K562 (cell line): ENCODE results near the gene MIR17HG. TPM values are rescaled to one million over a fixed set of nuclear protein-coding genes. Genes with fewer than 3 reads are reported as not detected.

Experiments
- ATAC-seq: fragments of 200-7000 bp; cut with Tn5 transposase; 3 replicates; pipeline ENCODE4 v1.9.1; 2020; ENCODE audit warnings: moderate library complexity
- BruUV-seq: library from RNA; stranded (reverse); fragments of 400-500 nt; replicated peaks from 2 replicates; lab custom pipeline; 2021; lab: Mats Ljungman, UMichigan
- CTCF ChIA-PET: fragments of 300-600 bp; formaldehyde crosslinking; extraction: SDS; loops from one replicate; lab custom pipeline; 2021; ENCODE audit warnings: low intra/inter-chr PET ratio; lab: Yijun Ruan, JAX
- POLR2A ChIA-PET: fragments of 300-600, 350-650 bp; sonication (Branson Sonifier 250); formaldehyde crosslinking; extraction: SDS; loops from one replicate; lab custom pipeline; 2021; ENCODE audit warnings: antibody characterized with exemption, inconsistent platforms; lab: Yijun Ruan, JAX
- DNase-seq, 4 experiments: peaks; one replicate each; pipeline versions ENCODE4 v3.0.0 to v3.0.0-alpha.2; 2011 to 2018; ENCODE audit warnings: low spot score in 3 of 4, mixed read lengths in 3 of 4; ENCODE audit errors: extremely low read depth in 1 of 4
- FAIRE-seq: peaks from 2 replicates; lab custom pipeline; 2011; peaks lifted over from hg19 to GRCh38; lab: Jason Lieb, UNC
- H2AFZ ChIP-seq: 2 replicates; pipeline ENCODE4 v1.6.0; 2011; ENCODE audit warnings: low read depth, low read length, control low read depth, inconsistent platforms
- H3K27ac ChIP-seq: fragments of 200-600 bp; 3 replicates; pipeline ENCODE4 v1.8.0; 2011; ENCODE audit warnings: low read depth, mild to moderate bottlenecking, control low read depth, inconsistent platforms, low read length, moderate library complexity, mixed read lengths; ENCODE audit errors: extremely low read depth
- H3K27me3 ChIP-seq, 2 experiments: fragments of 300-600 bp in 1 of 2; 2 replicates in 1 of 2; 3 replicates in 1 of 2; pipeline versions ENCODE4 v1.6.0 to v1.8.0; 2011; ENCODE audit warnings: inconsistent platforms in 2 of 2, low read length in 2 of 2, mild to moderate bottlenecking in 1 of 2, mixed read lengths in 1 of 2, moderate library complexity in 1 of 2; ENCODE audit not compliant: control insufficient read depth in 2 of 2, insufficient read depth in 2 of 2
- H3K36me3 ChIP-seq: fragments of 300-600 bp; 3 replicates; pipeline ENCODE4 v1.8.0; 2011; ENCODE audit warnings: mild to moderate bottlenecking, low read length, inconsistent platforms; ENCODE audit not compliant: control insufficient read depth, insufficient read depth
- H3K4me1 ChIP-seq, 2 experiments: fragments of 200-600 bp in 1 of 2; replicated peaks in 1 of 2; 2 replicates in 1 of 2; 3 replicates in 1 of 2; pipeline versions ENCODE4 v1.5.1 to v1.8.0; 2011; ENCODE audit warnings: inconsistent platforms in 2 of 2, low read length in 2 of 2, mild to moderate bottlenecking in 1 of 2, mixed read lengths in 1 of 2, moderate library complexity in 1 of 2; ENCODE audit not compliant: control insufficient read depth in 2 of 2, insufficient read depth in 2 of 2
- H3K4me2 ChIP-seq: 2 replicates; pipeline ENCODE4 v1.6.1; 2011; ENCODE audit warnings: low read length, control low read depth, inconsistent platforms, mixed read lengths; ENCODE audit not compliant: insufficient read depth
- H3K4me3 ChIP-seq: fragments of 200-600 bp; sonication (generic), shearing (Covaris generic); 2 replicates; pipeline ENCODE4 v1.5.1; 2016; ENCODE audit warnings: control low read depth, inconsistent platforms
- H3K79me2 ChIP-seq: fragments of 200-600 bp; 3 replicates; pipeline ENCODE4 v1.8.0; 2011; ENCODE audit warnings: low read length, inconsistent platforms; ENCODE audit not compliant: control insufficient read depth, insufficient read depth
- H3K9ac ChIP-seq, 2 experiments: 2 replicates each; pipeline versions ENCODE4 v1.6.0 to v1.6.1; 2011; ENCODE audit warnings: low read depth in 2 of 2, low read length in 2 of 2, control low read depth in 1 of 2, inconsistent platforms in 1 of 2, mild to moderate bottlenecking in 1 of 2, mixed read lengths in 1 of 2; ENCODE audit not compliant: insufficient read depth in 1 of 2
- H3K9me1 ChIP-seq: one replicate; pipeline ENCODE4 v1.6.0; 2011; ENCODE audit warnings: inconsistent platforms, mild to moderate bottlenecking, low read length, moderate library complexity; ENCODE audit not compliant: control insufficient read depth, insufficient read depth
- H3K9me3 ChIP-seq: replicated peaks from 2 replicates; pipeline ENCODE4 v1.5.1; 2011; ENCODE audit warnings: low read depth, low read length, inconsistent platforms; ENCODE audit not compliant: control insufficient read depth, insufficient read depth
- H4K20me1 ChIP-seq: replicated peaks from 2 replicates; pipeline ENCODE4 v1.6.1; 2011; ENCODE audit warnings: low read length, inconsistent platforms, mixed read lengths; ENCODE audit not compliant: control insufficient read depth, insufficient read depth
- BDP1 ChIP-seq: IDR thresholded peaks from 3 replicates; pipeline ENCODE4 v1.6.1; 2011; ENCODE audit not compliant: insufficient read length, insufficient read depth
- CSDE1 ChIP-seq, 2 experiments: fragments of 450-650 bp; IDR thresholded peaks; 2 replicates each; pipeline ENCODE4 v1.6.1; 2016; ENCODE audit warnings: mild to moderate bottlenecking in 1 of 2
- NCOA2 ChIP-seq, 2 experiments: fragments of 450-650 bp; IDR thresholded peaks; 2 replicates each; pipeline ENCODE4 v1.6.1; 2018; ENCODE audit warnings: mild to moderate bottlenecking in 2 of 2, moderate library complexity in 1 of 2; ENCODE audit not compliant: partially characterized antibody in 2 of 2
- RNF2 ChIP-seq: sonication (generic); IDR thresholded peaks from 2 replicates; pipeline ENCODE4 v1.6.1; 2016
- SNIP1 ChIP-seq: fragments of 450-650 bp; IDR thresholded peaks from 2 replicates; pipeline ENCODE4 v1.7.1; 2017; ENCODE audit warnings: low read depth, mild to moderate bottlenecking
- SOX6 ChIP-seq: fragments of 450-650 bp; IDR thresholded peaks from 2 replicates; pipeline ENCODE4 v1.6.1; 2014; ENCODE audit warnings: mild to moderate bottlenecking
- ZFP30 ChIP-seq: fragments of 250-450 bp; sonication (Bioruptor Pico); IDR thresholded peaks from 2 replicates; pipeline ENCODE4 v1.8.0; 2022; ENCODE audit warnings: moderate library complexity, mild to moderate bottlenecking, inconsistent platforms, borderline replicate concordance
- WGBS: fragments of 100-300 bp; shearing (Covaris generic); methylation state at CpG from one replicate; pipeline ENCODE4 v1.1.6; 2016; ENCODE audit warnings: low coverage, mixed read lengths; ENCODE audit not compliant: insufficient coverage; ENCODE audit errors: missing lambda C conversion rate; 5-methylcytosine and 5-hydroxymethylcytosine counted together
- in situ Hi-C: fragments of 300-500 bp; cut with MboI; formaldehyde crosslinking; loops from 4 replicates; pipeline ENCODE4 v1.15.0; 2018; ENCODE audit warnings: inconsistent platforms, mixed read lengths
- intact Hi-C: fragments of 100-400 bp; cut with micrococcal nuclease; formaldehyde crosslinking; loops from 2 replicates; pipeline ENCODE4 v1.14.2; 2022
- polyA plus RNA-seq, 8 experiments: library from polyadenylated mRNA; depleted of rRNA in 4 of 8; stranded (reverse) in 5 of 8; unstranded in 3 of 8; fragments of >200 nt; fragmentation: Nextera tagmentation in 2 of 8; fragmentation: Illumina TruSeq in 1 of 8; extraction: Ambion mirVana in 2 of 8; extraction: Trizol in 1 of 8; gene quantifications; 2 replicates each; pipeline versions ENCODE4 v1.2.1 to v1.2.3, GENCODE V29; 2011 to 2014; ENCODE audit warnings: inconsistent platforms in 1 of 8, missing spikeins in 1 of 8
- total RNA-seq, 7 experiments: library from RNA; depleted of rRNA in 6 of 7; stranded (reverse); fragments of >200 nt in 6 of 7; fragmentation: Illumina TruSeq in 2 of 7; extraction: Trizol in 2 of 7; gene quantifications; 2 replicates each; pipeline versions ENCODE4 v1.2.1 to v1.2.3, GENCODE V29; 2011 to 2021; ENCODE audit warnings: low replicate concordance in 1 of 7
- TF ChIP-seq, protein P1 (sequence below): fragments of 250-450 bp; sonication (Bioruptor Pico); IDR thresholded peaks from 2 replicates; pipeline ENCODE4 v1.5.0; 2020; ENCODE audit warnings: mild to moderate bottlenecking
- TF ChIP-seq, protein P2 (sequence below): sonication (generic); formaldehyde crosslinking; IDR thresholded peaks from 2 replicates; pipeline ENCODE4 v1.8.1; 2022; ENCODE audit warnings: missing genetic modification reagents
- TF ChIP-seq, protein P3 (sequence below): sonication (generic); formaldehyde crosslinking; IDR thresholded peaks from 2 replicates; pipeline ENCODE4 v1.8.1; 2022; ENCODE audit warnings: missing genetic modification reagents
- TF ChIP-seq, protein P4 (sequence below): fragments of 250-450 bp; sonication (Bioruptor Pico); IDR thresholded peaks from 2 replicates; pipeline ENCODE4 v1.5.0; 2021; ENCODE audit warnings: mild to moderate bottlenecking, borderline replicate concordance

The MIR17HG gene
- total and polyA plus RNA-seq, 9 of the 15 experiments (the other 6 are each of a cell fraction or from before 2014, with no cell fraction given), result 44.2 to 218 (median 77.8) TPM

DNA sequence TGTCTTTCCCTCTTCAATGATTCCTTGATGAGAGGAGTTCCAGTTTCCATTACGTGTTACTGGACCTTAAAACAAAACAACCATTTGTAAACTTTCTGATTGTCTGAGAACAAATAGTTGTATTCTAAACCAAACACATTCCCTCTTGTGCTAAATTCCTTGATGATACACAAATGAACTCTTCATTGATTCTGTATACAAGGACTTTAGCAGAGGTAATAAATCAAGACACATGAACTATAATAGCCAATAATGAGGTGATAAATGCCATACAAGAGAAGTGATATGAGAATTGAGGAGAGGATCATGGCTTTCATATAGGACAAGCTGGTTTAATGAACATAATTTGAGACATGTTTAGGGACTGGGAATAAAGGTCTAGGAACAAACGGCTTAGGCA is 37.4 kb downstream of the MIR17HG start:
- no peak overlapping the region for H3K9ac ChIP-seq
- CTCF ChIA-PET, result interaction anchor here (0.7 to 1.5 kb wide), 2 partner anchors 22 to 338 kb away, joined by 3 to 5 read pairs; no protein-coding TSS in a partner anchor
- no peak for TF ChIP-seq SNIP1
- TF ChIP-seq, protein P1, sequence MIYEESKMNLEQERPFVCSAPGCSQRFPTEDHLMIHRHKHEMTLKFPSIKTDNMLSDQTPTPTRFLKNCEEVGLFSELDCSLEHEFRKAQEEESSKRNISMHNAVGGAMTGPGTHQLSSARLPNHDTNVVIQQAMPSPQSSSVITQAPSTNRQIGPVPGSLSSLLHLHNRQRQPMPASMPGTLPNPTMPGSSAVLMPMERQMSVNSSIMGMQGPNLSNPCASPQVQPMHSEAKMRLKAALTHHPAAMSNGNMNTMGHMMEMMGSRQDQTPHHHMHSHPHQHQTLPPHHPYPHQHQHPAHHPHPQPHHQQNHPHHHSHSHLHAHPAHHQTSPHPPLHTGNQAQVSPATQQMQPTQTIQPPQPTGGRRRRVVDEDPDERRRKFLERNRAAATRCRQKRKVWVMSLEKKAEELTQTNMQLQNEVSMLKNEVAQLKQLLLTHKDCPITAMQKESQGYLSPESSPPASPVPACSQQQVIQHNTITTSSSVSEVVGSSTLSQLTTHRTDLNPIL (CRISPR knock-in tag), result 0 out of 2 replicates have a peak, but pooled peaks have one; percentile 24
- 0 out of 2 replicates have a peak, but pooled peaks have one; percentile 7 for TF ChIP-seq RNF2
- TF ChIP-seq CSDE1 (IDR thresholded peaks at IDR 0.05), result no peak
- no peak for TF ChIP-seq BDP1
- TF ChIP-seq, protein P2, sequence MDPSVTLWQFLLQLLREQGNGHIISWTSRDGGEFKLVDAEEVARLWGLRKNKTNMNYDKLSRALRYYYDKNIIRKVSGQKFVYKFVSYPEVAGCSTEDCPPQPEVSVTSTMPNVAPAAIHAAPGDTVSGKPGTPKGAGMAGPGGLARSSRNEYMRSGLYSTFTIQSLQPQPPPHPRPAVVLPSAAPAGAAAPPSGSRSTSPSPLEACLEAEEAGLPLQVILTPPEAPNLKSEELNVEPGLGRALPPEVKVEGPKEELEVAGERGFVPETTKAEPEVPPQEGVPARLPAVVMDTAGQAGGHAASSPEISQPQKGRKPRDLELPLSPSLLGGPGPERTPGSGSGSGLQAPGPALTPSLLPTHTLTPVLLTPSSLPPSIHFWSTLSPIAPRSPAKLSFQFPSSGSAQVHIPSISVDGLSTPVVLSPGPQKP (CRISPR knock-in tag), result no peak
- TF ChIP-seq, protein P3, sequence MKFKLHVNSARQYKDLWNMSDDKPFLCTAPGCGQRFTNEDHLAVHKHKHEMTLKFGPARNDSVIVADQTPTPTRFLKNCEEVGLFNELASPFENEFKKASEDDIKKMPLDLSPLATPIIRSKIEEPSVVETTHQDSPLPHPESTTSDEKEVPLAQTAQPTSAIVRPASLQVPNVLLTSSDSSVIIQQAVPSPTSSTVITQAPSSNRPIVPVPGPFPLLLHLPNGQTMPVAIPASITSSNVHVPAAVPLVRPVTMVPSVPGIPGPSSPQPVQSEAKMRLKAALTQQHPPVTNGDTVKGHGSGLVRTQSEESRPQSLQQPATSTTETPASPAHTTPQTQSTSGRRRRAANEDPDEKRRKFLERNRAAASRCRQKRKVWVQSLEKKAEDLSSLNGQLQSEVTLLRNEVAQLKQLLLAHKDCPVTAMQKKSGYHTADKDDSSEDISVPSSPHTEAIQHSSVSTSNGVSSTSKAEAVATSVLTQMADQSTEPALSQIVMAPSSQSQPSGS (CRISPR knock-in tag), result no peak
- TF ChIP-seq, protein P4, sequence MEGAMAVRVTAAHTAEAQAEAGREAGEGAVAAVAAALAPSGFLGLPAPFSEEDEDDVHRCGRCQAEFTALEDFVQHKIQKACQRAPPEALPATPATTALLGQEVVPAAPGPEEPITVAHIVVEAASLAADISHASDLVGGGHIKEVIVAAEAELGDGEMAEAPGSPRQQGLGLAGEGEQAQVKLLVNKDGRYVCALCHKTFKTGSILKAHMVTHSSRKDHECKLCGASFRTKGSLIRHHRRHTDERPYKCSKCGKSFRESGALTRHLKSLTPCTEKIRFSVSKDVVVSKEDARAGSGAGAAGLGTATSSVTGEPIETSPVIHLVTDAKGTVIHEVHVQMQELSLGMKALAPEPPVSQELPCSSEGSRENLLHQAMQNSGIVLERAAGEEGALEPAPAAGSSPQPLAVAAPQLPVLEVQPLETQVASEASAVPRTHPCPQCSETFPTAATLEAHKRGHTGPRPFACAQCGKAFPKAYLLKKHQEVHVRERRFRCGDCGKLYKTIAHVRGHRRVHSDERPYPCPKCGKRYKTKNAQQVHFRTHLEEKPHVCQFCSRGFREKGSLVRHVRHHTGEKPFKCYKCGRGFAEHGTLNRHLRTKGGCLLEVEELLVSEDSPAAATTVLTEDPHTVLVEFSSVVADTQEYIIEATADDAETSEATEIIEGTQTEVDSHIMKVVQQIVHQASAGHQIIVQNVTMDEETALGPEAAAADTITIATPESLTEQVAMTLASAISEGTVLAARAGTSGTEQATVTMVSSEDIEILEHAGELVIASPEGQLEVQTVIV (CRISPR knock-in tag), result peak; percentile 59; the same call in 1 of the 2 replicates
- TF ChIP-seq SOX6, result no peak
- no peak for TF ChIP-seq ZFP30
- TF ChIP-seq NCOA2 (IDR thresholded peaks at IDR 0.05; ENCODE audit: partially characterized antibody in 2 of 2), result no peak
- no peaks in the 10 kb centered on the region for H3K79me2 ChIP-seq
- no peak overlapping the region for H3K27ac ChIP-seq
- BruUV-seq, result no TSS peak
- no peak overlapping the region for H2AFZ ChIP-seq
- intact Hi-C loops (loop anchor here (5.0 kb wide), 1 partner anchor 188 kb away; no protein-coding TSS in a partner anchor), in situ Hi-C loops (no loop called here)
- H3K27me3 ChIP-seq, result no peaks in the 10 kb centered on the region
- H3K4me1 ChIP-seq, result no peaks in the 10 kb centered on the region
- no peak overlapping the region for H3K4me3 ChIP-seq
- no peak for FAIRE-seq
- no peaks in the 10 kb centered on the region for H3K36me3 ChIP-seq
- POLR2A ChIA-PET, result interaction anchor here (2.0 to 4.5 kb wide), 2 partner anchors 12 to 27 kb away, joined by 5 to 31 read pairs; no protein-coding TSS in a partner anchor
- H3K4me2 ChIP-seq, result no peak overlapping the region
- ATAC-seq, result peak; percentile 7; the same call in 1 of the 3 replicates
- H3K9me1 ChIP-seq, result no peaks in the 10 kb centered on the region
- no peaks in the 10 kb centered on the region for H4K20me1 ChIP-seq
- no peak for DNase-seq
- 2% methylated on average over 2 of the region's 2 CpGs for WGBS
- H3K9me3 ChIP-seq, result no peaks in the 10 kb centered on the region
